ENCODE data around the gene TMEM179B.

DNA sequence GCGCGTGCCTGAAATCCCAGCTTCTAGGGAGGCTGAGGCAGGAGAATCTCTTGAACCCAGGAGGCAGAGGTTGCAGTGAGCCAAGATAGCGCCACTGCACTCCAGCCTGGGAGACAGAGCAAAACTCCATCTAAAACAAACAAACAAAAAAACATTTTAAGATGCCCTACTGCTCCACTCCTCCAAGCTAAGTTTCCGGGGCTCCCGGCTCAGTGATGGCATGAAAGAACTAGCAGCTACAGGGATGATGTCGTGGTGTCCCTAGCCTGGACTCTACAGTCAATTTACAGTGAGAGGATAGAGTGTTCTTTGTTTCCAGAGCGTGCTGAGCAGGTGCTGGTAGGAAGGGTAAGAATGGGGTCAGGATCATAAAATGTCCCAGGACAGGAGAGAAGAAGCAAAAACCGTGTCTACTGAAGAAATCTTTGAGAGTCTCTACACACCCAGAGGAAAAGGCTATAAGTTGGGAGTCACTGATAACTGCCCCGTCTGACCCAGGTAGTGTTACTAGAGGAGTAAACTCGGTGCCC lies 32.1 kb upstream of the TMEM179B start:
- TF ChIP-seq, protein P1, sequence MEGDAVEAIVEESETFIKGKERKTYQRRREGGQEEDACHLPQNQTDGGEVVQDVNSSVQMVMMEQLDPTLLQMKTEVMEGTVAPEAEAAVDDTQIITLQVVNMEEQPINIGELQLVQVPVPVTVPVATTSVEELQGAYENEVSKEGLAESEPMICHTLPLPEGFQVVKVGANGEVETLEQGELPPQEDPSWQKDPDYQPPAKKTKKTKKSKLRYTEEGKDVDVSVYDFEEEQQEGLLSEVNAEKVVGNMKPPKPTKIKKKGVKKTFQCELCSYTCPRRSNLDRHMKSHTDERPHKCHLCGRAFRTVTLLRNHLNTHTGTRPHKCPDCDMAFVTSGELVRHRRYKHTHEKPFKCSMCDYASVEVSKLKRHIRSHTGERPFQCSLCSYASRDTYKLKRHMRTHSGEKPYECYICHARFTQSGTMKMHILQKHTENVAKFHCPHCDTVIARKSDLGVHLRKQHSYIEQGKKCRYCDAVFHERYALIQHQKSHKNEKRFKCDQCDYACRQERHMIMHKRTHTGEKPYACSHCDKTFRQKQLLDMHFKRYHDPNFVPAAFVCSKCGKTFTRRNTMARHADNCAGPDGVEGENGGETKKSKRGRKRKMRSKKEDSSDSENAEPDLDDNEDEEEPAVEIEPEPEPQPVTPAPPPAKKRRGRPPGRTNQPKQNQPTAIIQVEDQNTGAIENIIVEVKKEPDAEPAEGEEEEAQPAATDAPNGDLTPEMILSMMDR (optimal IDR thresholded peaks at IDR 0.05 in 1 of 3, IDR thresholded peaks at IDR 0.05 in 1 of 3, conservative IDR thresholded peaks at IDR 0.05 in 1 of 3; ENCODE audit: extremely low read depth in 1 of 3, insufficient read depth in 2 of 3, low read length in 3 of 3), result no peak
- no peak for TF ChIP-seq EZH2 (IDR thresholded peaks at IDR 0.05; ENCODE audit: low read length)
